Colon (tissue), 2 donors: ENCODE measurements around the gene CBFA2T3.

ENCODE experiments used
- FAIRE-seq: peaks from 2 replicates; lab custom pipeline; 2012; peaks lifted over from hg19 to GRCh38; lab: Jason Lieb, UNC
- donor health status: control.
- donor health status: control.

CBFA2T3 gene

DNA sequence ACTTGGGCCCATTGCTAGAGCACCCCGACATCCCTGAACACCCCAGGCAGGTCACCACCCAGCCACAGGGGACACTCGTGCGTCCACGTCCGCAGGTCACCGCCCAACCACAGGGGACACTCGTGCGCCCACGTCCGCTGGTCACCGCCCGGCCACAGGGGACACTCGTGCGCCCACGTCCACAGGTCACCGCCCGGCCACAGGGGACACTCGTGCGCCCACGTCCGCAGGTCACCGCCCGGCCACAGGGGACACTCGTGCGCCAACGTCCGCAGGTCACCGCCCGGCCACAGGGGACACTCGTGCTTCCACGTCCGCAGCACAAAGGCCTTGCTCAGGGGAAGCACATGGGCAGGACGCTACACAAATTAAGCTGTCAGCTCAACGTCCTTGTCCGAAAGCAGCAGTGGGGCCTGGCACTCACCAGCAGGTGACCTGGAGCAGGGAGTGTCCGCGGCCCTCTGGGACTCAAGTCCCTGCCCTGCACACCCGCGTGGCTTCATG lies 137.9 kb downstream of the CBFA2T3 start:
- no peak for FAIRE-seq

DNA sequence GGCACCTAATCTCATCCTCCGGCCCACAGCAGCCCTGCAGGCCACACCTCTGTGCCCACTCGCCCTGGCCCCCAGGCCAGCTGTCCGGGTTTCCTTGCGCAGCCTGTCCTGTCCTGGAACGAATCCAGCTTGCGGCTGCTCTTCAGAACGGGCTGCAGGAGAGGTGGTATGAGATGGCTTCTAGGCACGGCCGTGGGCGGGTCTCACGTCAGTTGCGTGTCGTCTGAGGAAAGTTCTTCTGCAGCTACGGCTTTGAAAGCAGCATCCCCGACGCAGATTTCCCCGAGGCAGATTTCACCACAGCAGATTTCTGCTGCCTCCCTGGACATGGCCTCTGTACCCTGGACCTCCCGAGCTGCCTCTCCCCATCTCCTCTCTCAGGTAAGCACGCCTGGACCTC lies 138.4 kb downstream of the CBFA2T3 start:
- FAIRE-seq: no peak

DNA sequence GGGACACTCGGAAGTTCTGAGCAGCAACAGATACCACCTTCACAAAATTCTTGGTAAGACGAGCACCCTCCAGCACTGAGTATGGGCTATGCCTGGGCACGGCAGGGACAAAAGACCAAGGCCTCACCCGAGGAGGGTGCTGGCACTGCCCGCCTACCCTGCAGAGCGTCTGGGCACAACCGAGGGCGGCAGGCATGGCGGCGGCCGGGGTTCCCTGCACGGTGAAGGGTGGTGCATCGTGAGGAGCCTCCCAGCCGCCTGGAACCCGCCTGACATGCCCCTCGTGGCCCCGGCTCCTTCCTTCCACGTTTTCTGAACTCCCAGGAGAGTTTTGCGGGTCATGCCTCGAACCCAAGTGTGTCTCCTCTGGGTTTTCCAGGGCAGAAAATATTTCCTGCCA lies 139.2 kb downstream of the CBFA2T3 start:
- FAIRE-seq: no peak

DNA sequence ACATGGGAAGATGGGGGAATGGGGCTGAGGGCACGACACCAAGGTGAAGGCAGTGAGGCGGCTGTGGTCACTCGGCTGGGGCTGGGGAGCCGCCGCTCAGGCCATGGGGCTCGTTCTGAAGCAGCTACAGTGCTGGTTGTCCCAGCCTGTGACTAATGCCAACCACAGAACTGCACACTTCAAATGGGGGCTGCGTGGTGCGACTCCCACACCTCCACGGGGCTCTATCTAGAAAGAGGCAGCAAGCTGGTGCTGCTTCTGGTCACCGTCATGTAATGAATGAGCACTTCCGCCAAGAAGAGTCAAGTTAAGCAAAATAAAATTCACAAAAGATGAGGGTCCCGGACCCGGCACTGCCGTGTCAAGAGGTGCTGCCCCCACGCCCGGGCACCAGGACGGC lies 140.2 kb downstream of the CBFA2T3 start:
- no peak for FAIRE-seq

DNA sequence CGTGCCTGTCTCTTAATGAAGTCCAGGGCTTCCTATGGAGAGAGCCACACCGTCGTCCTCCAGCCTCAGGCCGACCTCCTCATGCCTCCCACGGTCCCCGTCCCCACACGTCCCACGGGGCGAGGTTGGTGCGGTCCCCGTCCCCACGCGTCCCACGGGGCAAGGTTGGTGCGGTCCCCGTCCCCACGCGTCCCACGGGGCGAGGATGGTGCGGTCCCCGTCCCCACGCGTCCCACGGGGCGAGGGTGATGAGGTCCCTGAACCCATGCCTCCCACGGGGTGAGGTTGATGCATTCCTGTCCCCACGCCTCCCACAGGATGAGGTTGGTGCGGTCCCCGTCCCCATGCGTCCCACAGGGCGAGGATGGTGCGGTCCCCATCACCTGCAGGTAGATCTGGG lies 141.2 kb downstream of the CBFA2T3 start:
- no peak for FAIRE-seq

DNA sequence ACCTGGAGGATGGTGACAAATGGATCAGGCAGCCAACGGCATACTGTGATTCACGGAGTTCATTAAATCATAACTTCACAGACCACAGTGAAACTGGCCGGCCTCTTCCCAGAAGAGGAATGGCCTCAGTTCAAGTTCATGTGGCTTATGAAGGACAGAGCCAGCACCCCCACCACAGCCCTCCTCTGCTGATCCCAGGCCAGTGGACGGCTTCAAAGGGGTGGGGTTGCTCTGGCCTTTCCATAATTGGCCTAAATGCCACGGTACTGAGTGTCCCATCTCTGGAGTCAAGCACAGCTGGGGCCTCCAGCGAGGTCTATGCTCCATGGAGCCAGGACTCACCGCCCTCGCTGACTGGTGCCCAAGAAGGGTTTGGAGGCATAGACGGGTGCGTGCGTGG lies 141.6 kb downstream of the CBFA2T3 start:
- FAIRE-seq: no peak

DNA sequence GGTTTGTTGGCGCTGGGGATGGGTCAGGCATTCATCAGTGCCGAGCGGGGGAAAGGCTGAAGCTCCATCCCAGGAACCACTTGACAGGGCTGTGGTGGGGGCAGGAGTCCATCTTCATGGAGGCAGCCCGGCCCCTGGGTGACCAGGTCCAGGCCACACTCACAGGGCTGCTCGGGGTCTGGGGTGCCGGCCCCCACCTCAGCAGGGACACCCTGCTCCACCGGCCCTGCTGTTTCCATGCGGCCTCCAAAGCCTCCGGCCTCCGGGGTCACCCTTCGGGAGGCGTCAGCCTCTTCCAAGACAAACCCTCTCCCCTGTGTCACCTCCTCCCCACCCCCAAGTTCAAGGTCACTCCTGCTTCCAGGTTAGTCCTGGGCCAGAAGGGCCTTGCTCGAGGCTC lies 142.3 kb downstream of the CBFA2T3 start:
- FAIRE-seq: no peak

DNA sequence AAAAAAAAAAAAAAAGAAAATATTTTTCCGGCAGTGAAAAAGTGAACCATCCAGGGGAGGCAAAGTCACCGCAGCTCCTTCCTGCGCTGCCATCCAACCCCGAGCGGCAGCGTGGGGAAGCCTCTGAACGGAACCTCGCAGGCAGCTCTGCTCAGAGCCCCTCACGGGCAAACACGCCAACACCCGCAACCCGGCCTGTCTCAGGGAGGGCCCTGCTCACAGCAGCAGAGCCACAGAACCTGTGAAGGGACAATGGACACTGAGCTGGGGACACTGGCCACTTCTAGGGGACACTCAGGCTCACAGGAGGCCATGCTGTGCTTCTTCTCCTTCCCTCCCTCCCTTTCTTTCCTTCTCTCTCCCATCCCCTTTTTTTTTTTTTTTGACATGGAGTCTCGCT lies 143.9 kb downstream of the CBFA2T3 start:
- FAIRE-seq: no peak

DNA sequence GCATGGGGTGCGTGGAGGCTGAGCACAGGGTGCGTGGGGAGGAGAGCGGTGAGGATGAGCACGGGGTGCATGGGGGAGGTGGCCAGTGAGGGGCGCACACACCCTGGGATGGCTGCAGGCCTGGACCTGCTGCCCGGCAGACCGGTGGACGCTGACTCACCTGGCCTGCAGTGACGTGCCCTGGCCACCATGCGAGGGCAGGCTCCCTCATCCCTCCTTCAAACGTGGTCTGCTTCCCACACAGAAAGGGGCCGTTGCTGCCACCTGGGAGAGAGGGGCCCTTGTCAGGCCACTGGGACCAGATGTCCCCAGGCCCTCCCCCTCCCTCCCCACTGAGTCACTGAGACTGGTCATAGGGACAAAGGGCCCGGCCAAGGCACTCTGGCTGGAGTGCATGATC lies 145.2 kb downstream of the CBFA2T3 start:
- FAIRE-seq: no peak

DNA sequence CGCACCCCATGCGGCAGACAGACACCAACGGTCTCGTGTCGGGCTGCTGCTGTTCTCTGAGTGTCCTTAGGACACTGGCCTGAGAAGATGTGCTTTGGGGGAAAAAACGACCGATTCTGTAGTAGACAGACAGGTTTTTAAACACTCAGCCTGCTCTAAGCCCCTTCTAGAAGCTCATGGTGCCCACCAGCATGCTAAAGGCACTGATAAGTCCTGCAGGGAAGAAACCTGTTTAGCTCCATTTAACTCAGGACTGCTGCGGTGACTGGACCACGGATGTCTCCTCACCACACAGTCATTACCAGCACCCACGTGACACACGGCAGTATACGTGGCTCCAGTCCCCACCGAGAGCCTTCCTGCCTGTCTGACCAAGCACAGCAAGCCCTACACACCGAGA lies 146.2 kb downstream of the CBFA2T3 start:
- no peak for FAIRE-seq

DNA sequence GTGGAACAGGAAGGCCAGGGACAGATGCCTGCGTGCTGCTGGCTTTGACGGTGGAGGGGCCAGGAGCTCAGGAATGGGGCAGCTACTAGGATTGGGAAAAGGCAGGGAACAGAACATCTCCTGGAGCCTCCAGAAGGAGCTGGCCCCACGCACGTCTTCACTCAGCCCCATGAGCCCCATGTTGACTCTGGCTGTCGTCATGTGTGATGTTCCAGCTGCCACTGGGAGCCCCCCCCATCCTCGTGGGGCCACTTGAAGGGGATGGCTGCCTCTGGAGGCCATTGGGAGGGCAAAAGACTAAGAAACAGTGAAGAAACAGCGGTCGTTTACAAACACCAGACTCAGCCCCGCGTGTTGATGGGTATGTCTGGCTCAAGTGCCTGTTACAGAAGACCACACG lies 146.7 kb downstream of the CBFA2T3 start:
- no peak for FAIRE-seq

DNA sequence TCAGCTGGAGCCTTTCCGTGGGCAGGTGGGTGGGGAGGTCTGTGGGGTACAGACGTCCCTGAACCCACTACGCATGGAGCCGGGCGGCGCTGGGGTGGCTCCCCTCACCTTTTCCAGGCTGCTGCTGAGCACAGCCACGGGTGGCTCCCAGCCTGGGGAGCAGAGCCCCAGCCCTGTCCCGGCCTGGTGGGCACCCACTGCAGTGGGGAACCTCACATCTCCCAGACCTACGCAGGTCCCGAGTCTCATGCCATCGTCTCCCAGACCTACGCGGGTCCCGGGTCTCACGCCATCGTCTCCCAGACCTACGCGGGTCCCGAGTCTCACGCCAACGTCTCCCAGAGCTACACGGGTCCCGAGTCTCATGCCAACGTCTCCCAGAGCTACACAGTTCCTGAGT lies 148.3 kb downstream of the CBFA2T3 start:
- no peak for FAIRE-seq

DNA sequence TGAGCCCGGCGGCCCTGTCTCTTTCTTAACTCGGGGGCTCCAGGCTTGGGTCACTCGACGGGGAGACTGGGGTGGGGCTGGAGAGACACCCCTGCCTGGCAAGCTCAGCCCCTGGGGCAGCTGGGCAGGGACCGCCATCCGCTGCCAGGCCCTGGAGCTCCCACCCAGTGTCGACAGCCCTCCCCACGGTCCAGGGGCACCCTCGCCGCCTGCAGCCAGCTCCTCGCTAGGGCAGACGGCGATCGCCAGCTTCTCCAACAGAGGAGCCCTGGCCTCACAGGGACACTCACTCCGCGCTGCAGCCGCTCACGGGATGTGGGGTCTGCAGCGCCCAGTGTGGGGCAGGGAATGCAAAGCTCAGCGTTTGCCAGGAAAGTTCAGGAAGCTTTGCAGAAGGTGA lies 149.3 kb downstream of the CBFA2T3 start:
- FAIRE-seq: no peak

DNA sequence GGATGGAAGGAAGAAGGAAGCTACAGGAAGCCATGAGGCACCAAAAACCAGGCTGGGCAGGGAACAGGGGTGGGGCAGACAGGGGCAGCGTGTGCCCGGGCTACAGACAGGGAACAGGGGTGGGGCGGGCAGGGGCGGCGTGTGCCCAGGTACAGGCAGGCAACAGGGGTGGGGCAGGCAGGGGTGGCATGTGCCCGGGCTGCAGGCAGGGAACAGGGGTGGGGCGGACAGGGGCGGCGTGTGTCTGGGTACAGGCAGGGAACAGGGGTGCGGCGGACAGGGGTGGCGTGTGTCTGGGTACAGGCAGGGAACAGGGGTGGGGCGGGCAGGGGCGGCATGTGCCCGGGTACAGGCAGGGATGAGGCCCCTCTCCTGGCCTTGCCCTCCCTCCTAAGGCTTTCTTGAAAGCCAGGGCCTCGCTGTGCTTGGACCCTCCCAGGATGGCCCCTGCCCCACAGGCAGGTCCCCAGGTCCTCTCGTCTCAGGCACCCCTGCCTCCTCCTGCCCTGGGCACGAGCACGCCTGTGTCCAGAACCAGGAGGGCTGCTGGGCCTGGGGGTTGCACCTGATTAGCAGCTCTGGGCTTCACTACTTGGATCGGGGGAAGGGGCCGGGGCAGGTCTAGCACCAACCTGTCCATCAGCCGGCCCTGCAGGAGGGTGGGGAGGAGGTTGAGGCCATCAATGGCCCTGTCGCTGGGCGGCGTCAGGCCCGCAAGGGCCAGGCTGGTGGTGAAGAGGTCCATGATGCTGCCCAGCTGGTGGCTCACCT lies 150.8 kb downstream of the CBFA2T3 start:
- no peak for FAIRE-seq

DNA sequence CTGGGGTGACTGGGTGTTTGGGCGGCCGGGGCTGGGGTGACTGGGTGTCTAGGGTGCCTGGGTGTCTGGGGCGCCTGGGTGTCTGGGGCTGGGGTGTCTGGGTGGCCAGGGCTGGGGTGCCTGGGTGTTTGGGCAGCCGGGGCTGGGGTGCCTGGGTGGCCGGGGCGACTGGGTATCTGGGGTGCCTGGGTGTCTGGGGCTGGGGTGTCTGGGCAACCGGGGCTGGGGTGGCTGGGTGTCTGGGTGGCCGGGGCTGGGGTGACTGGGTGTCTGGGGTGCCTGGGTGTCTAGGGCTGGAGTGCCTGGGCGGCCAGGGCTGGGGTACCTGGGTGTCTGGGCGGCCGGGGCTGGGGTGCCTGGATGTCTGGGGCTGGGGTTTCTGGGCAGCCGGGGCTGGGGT lies 151.9 kb downstream of the CBFA2T3 start:
- FAIRE-seq: no peak
